Cortex of kidney (tissue), 1 donor: ENCODE measurements around the gene ZDHHC11.
"Not testable (repeated sequence)": the region's sequence is repeated elsewhere in the genome, so short reads cannot be mapped to it uniquely, and the experiment has no call there.

Experiments used
- DNase-seq: peaks from one replicate; lab custom pipeline; 2025; lab: John Stamatoyannopoulos, UW

The ZDHHC11 gene

GRCh38 chr5:880816-881550 lies 30.2 kb upstream of the ZDHHC11 start:
- DNase-seq: no peak

- not testable (repeated sequence) for DNase-seq
Measured at GRCh38 chr5:878677-879076, 27.9 kb upstream of the ZDHHC11 start.

GRCh38 chr5:878125-878524 lies 27.3 kb upstream of the ZDHHC11 start:
- DNase-seq: no peak

GRCh38 chr5:876398-877365 lies 25.9 kb upstream of the ZDHHC11 start:
- DNase-seq: no peak

- no peak for DNase-seq
Measured at GRCh38 chr5:875931-876330, 25.1 kb upstream of the ZDHHC11 start.

GRCh38 chr5:873328-873727 lies 22.5 kb upstream of the ZDHHC11 start:
- DNase-seq: no peak

GRCh38 chr5:872301-872700 lies 21.5 kb upstream of the ZDHHC11 start:
- no peak for DNase-seq

GRCh38 chr5:871596-872298 lies 21.0 kb upstream of the ZDHHC11 start:
- no peak for DNase-seq

- DNase-seq: no peak
Measured at GRCh38 chr5:870956-871355, 20.2 kb upstream of the ZDHHC11 start.

GRCh38 chr5:868428-869135 lies 17.8 kb upstream of the ZDHHC11 start:
- DNase-seq: no peak

GRCh38 chr5:867300-867870 lies 16.6 kb upstream of the ZDHHC11 start:
- DNase-seq: no peak

GRCh38 chr5:865771-866170 lies 15.0 kb upstream of the ZDHHC11 start:
- DNase-seq: no peak

- DNase-seq: no peak
Measured at GRCh38 chr5:865168-865521, 14.4 kb upstream of the ZDHHC11 start.

GRCh38 chr5:864492-865167 lies 13.8 kb upstream of the ZDHHC11 start:
- DNase-seq: no peak

GRCh38 chr5:863244-863805 lies 12.5 kb upstream of the ZDHHC11 start:
- no peak for DNase-seq

- no peak for DNase-seq
Measured at GRCh38 chr5:862367-863243, 11.8 kb upstream of the ZDHHC11 start.

GRCh38 chr5:861442-862366 lies 10.9 kb upstream of the ZDHHC11 start:
- DNase-seq: no peak

- no peak for DNase-seq
Measured at GRCh38 chr5:860506-861150, 9.8 kb upstream of the ZDHHC11 start.
